ENCODE data around the gene ZNF705A. TPM values are rescaled to one million over a fixed set of nuclear protein-coding genes. Genes with fewer than 3 reads are reported as not detected.
"Not testable (repeated sequence)": the region's sequence is repeated elsewhere in the genome, so short reads cannot be mapped to it uniquely, and the experiment has no call there.

The ZNF705A gene
- total RNA-seq, 5 donors from 2014 or later (not counting 1 experiment from before 2014, with no cell fraction given), result not detected

- H3K27ac Mint-ChIP-seq; H3K36me3 Mint-ChIP-seq; H3K27ac ChIP-seq (ENCODE audit: low read length); H3K9me3 ChIP-seq; H3K36me3 ChIP-seq (ENCODE audit: control insufficient read depth in 2 of 2, extremely low read depth in 1 of 2, insufficient read depth in 1 of 2, low read length in 1 of 2); DNase-seq; CTCF ChIA-PET; H3K4me3 ChIP-seq (ENCODE audit: control insufficient read depth in 1 of 2, extremely low read depth in 1 of 2, low read length in 1 of 2); H3K9me3 Mint-ChIP-seq; H3K27me3 ChIP-seq (replicated peaks in 1 of 2; ENCODE audit: control insufficient read depth in 2 of 2, extremely low read depth in 1 of 2, insufficient read depth in 2 of 2, low read length in 1 of 2); POLR2A ChIA-PET; H3K4me3 Mint-ChIP-seq; H3K4me1 ChIP-seq (ENCODE audit: control insufficient read depth in 1 of 2, extremely low read depth in 1 of 2, insufficient read depth in 2 of 2, low read length in 2 of 2); H3K27me3 Mint-ChIP-seq; ATAC-seq (replicated peaks in 1 of 4); H3K4me1 Mint-ChIP-seq: not testable (repeated sequence)
- WGBS (ENCODE audit: insufficient coverage), result 89% methylated on average over 21 of the region's 21 CpGs
Measured at GRCh38 chr12:8221844-8222243, 65.0 kb downstream of the ZNF705A start.

GRCh38 chr12:8222303-8222702 lies 65.5 kb downstream of the ZNF705A start:
- DNase-seq; H3K36me3 Mint-ChIP-seq; H3K9me3 Mint-ChIP-seq; H3K27me3 Mint-ChIP-seq; H3K4me1 ChIP-seq (ENCODE audit: control insufficient read depth in 1 of 2, extremely low read depth in 1 of 2, insufficient read depth in 2 of 2, low read length in 2 of 2); POLR2A ChIA-PET; ATAC-seq (replicated peaks in 1 of 4); H3K36me3 ChIP-seq (ENCODE audit: control insufficient read depth in 2 of 2, extremely low read depth in 1 of 2, insufficient read depth in 1 of 2, low read length in 1 of 2); H3K4me3 Mint-ChIP-seq; H3K4me3 ChIP-seq (ENCODE audit: control insufficient read depth in 1 of 2, extremely low read depth in 1 of 2, low read length in 1 of 2); CTCF ChIA-PET; H3K27ac Mint-ChIP-seq; H3K27ac ChIP-seq (ENCODE audit: low read length); H3K27me3 ChIP-seq (replicated peaks in 1 of 2; ENCODE audit: control insufficient read depth in 2 of 2, extremely low read depth in 1 of 2, insufficient read depth in 2 of 2, low read length in 1 of 2); H3K9me3 ChIP-seq: not testable (repeated sequence)
- WGBS (ENCODE audit: insufficient coverage), result 83% methylated on average over 15 of the region's 16 CpGs
- H3K4me1 Mint-ChIP-seq, result peaks cover 0 to 11% (median 0%) of the 10 kb centered on the region in 3 donors

- ATAC-seq (replicated peaks in 1 of 4); H3K9me3 ChIP-seq; CTCF ChIA-PET; DNase-seq; H3K36me3 ChIP-seq (ENCODE audit: control insufficient read depth in 2 of 2, extremely low read depth in 1 of 2, insufficient read depth in 1 of 2, low read length in 1 of 2); POLR2A ChIA-PET; H3K4me1 ChIP-seq (ENCODE audit: control insufficient read depth in 1 of 2, extremely low read depth in 1 of 2, insufficient read depth in 2 of 2, low read length in 2 of 2); H3K4me3 ChIP-seq (ENCODE audit: control insufficient read depth in 1 of 2, extremely low read depth in 1 of 2, low read length in 1 of 2); H3K36me3 Mint-ChIP-seq; H3K9me3 Mint-ChIP-seq; H3K27me3 ChIP-seq (replicated peaks in 1 of 2; ENCODE audit: control insufficient read depth in 2 of 2, extremely low read depth in 1 of 2, insufficient read depth in 2 of 2, low read length in 1 of 2); H3K27me3 Mint-ChIP-seq; H3K4me3 Mint-ChIP-seq; H3K27ac Mint-ChIP-seq; H3K27ac ChIP-seq (ENCODE audit: low read length): not testable (repeated sequence)
- H3K4me1 Mint-ChIP-seq, result peaks cover 2 to 12% (median 2%) of the 10 kb centered on the region in 3 donors
- WGBS (ENCODE audit: insufficient coverage), result 74% methylated on average over 11 of the region's 13 CpGs
Measured at GRCh38 chr12:8223646-8224045, 66.8 kb downstream of the ZNF705A start.

GRCh38 chr12:8224782-8225181 lies 68.0 kb downstream of the ZNF705A start:
- H3K27ac Mint-ChIP-seq; H3K36me3 Mint-ChIP-seq; H3K9me3 Mint-ChIP-seq; H3K27me3 ChIP-seq (replicated peaks in 1 of 2; ENCODE audit: control insufficient read depth in 2 of 2, extremely low read depth in 1 of 2, insufficient read depth in 2 of 2, low read length in 1 of 2); DNase-seq; H3K36me3 ChIP-seq (ENCODE audit: control insufficient read depth in 2 of 2, extremely low read depth in 1 of 2, insufficient read depth in 1 of 2, low read length in 1 of 2); H3K4me3 ChIP-seq (ENCODE audit: control insufficient read depth in 1 of 2, extremely low read depth in 1 of 2, low read length in 1 of 2); CTCF ChIA-PET; ATAC-seq (replicated peaks in 1 of 4); POLR2A ChIA-PET; H3K27me3 Mint-ChIP-seq; H3K4me1 ChIP-seq (ENCODE audit: control insufficient read depth in 1 of 2, extremely low read depth in 1 of 2, insufficient read depth in 2 of 2, low read length in 2 of 2); H3K4me3 Mint-ChIP-seq; H3K27ac ChIP-seq (ENCODE audit: low read length); H3K9me3 ChIP-seq: not testable (repeated sequence)
- H3K4me1 Mint-ChIP-seq, result peaks cover 2 to 12% (median 2%) of the 10 kb centered on the region in 3 donors
- WGBS (ENCODE audit: insufficient coverage), result 96% methylated on average over 5 of the region's 11 CpGs

- no peak overlapping the region for H3K27ac ChIP-seq (ENCODE audit: low read length)
Measured at GRCh38 chr12:8226355-8226754, 69.5 kb downstream of the ZNF705A start.

GRCh38 chr12:8226992-8227731 lies 70.3 kb downstream of the ZNF705A start, which contains the start of gene FAM90A1:
Gene FAM90A1 (minus strand): TSS chr12:8227618. CDS start chr12:8224832, 2,786 bp downstream.
- peak within 1 kb of the TSS in 1 of 2 donors; percentile 26 for H3K4me3 ChIP-seq (ENCODE audit: control insufficient read depth in 1 of 2, extremely low read depth in 1 of 2, low read length in 1 of 2)
- H3K27me3 ChIP-seq (replicated peaks in 1 of 2; ENCODE audit: control insufficient read depth in 2 of 2, extremely low read depth in 1 of 2, insufficient read depth in 2 of 2, low read length in 1 of 2); H3K27ac ChIP-seq (ENCODE audit: low read length); H3K36me3 Mint-ChIP-seq; H3K27me3 Mint-ChIP-seq; H3K9me3 Mint-ChIP-seq; H3K9me3 ChIP-seq; ATAC-seq (replicated peaks in 1 of 4); H3K36me3 ChIP-seq (ENCODE audit: control insufficient read depth in 2 of 2, extremely low read depth in 1 of 2, insufficient read depth in 1 of 2, low read length in 1 of 2); H3K4me1 ChIP-seq (ENCODE audit: control insufficient read depth in 1 of 2, extremely low read depth in 1 of 2, insufficient read depth in 2 of 2, low read length in 2 of 2); POLR2A ChIA-PET: not testable (repeated sequence)
- peak within 1 kb of the TSS; percentile 28 to 76 (median 67) for H3K4me3 Mint-ChIP-seq
- peak within 1 kb of the TSS; percentile 39 to 81 for H3K27ac Mint-ChIP-seq
- H3K4me1 Mint-ChIP-seq, result peaks cover 8 to 25% (median 10%) of the 10 kb centered on the region in 3 donors
- peak in 3 of 35 experiments; percentile 8 to 20 (median 8) for DNase-seq
- CTCF ChIA-PET, result interaction anchor here in 1 of 2 donors (0.7 kb wide), 1 partner anchor 57 kb away, joined by 3 read pairs; no protein-coding TSS in a partner anchor
- 61% methylated on average over 19 of the region's 22 CpGs for WGBS (ENCODE audit: insufficient coverage)

More at GRCh38 chr12:8226355-8226754, 69.5 kb downstream of the ZNF705A start:
- H3K36me3 ChIP-seq (ENCODE audit: control insufficient read depth in 2 of 2, extremely low read depth in 1 of 2, insufficient read depth in 1 of 2, low read length in 1 of 2), result no peaks in the 10 kb centered on the region
- Mint-ChIP-seq H3K4me3 (peak overlapping the region in 1 of 3 donors; percentile 76), H3K36me3 (no peaks in the 10 kb centered on the region), H3K4me1 (peaks cover 2 to 17% (median 3%) of the 10 kb centered on the region in 3 donors), H3K27me3 (peaks cover 0 to 6% of the 10 kb centered on the region in 2 donors), H3K9me3 (no peaks in the 10 kb centered on the region), H3K27ac (no peak overlapping the region)
- WGBS (ENCODE audit: insufficient coverage), result 90% methylated on average over 6 of the region's 8 CpGs
- no peak overlapping the region for H3K4me3 ChIP-seq (ENCODE audit: control insufficient read depth in 1 of 2, extremely low read depth in 1 of 2, low read length in 1 of 2)
- CTCF ChIA-PET, result interaction anchor here (0.6 to 0.7 kb wide), 7 partner anchors 57 to 1375 kb away, joined by 3 to 8 read pairs (median 3); no protein-coding TSS in a partner anchor
- POLR2A ChIA-PET, result no interaction called here
- H3K27me3 ChIP-seq (replicated peaks in 1 of 2; ENCODE audit: control insufficient read depth in 2 of 2, extremely low read depth in 1 of 2, insufficient read depth in 2 of 2, low read length in 1 of 2), result peaks cover 0 to 5% of the 10 kb centered on the region in 2 experiments
- H3K4me1 ChIP-seq (ENCODE audit: control insufficient read depth in 1 of 2, extremely low read depth in 1 of 2, insufficient read depth in 2 of 2, low read length in 2 of 2), result peaks cover 0 to 3% of the 10 kb centered on the region in 2 experiments
- no peaks in the 10 kb centered on the region for H3K9me3 ChIP-seq
- no peak for DNase-seq
- no peak for ATAC-seq (replicated peaks in 1 of 4)

Measured in T-cell (primary cell).